HepG2 (cell line): ENCODE measurements around the gene TTC31. TPM values are rescaled to one million over a fixed set of nuclear protein-coding genes. Genes with fewer than 3 reads are reported as not detected.

ENCODE experiments used
- AHR ChIP-seq: IDR thresholded peaks from 2 replicates; pipeline ENCODE4 v1.6.1; 2018; ENCODE audit warnings: missing genetic modification reagents, missing compliant biosample characterization
- AKAP8 ChIP-seq: sonication (generic); formaldehyde crosslinking; IDR thresholded peaks from 2 replicates; pipeline ENCODE4 v1.5.1; 2020; ENCODE audit warnings: mild to moderate bottlenecking, missing genetic modification reagents
- DNMT3B ChIP-seq: conservative IDR thresholded peaks from 2 replicates; pipeline ENCODE4 v1.6.1; 2016; ENCODE audit warnings: missing biosample characterization, control low read depth
- FOXJ3 ChIP-seq: sonication (generic); formaldehyde crosslinking; IDR thresholded peaks from 2 replicates; pipeline ENCODE4 v1.4.0; 2020; ENCODE audit warnings: missing genetic modification reagents, mild to moderate bottlenecking, borderline replicate concordance
- GATAD2A ChIP-seq: IDR thresholded peaks from 2 replicates; pipeline ENCODE4 v1.6.1; 2016
- HIVEP1 ChIP-seq: sonication (generic); formaldehyde crosslinking; IDR thresholded peaks from 2 replicates; pipeline ENCODE4 v1.4.0; 2020; ENCODE audit warnings: mild to moderate bottlenecking, missing genetic modification reagents
- MXD1 ChIP-seq: sonication (generic); formaldehyde crosslinking; IDR thresholded peaks from 2 replicates; pipeline ENCODE4 v1.4.0; 2020; ENCODE audit warnings: mild to moderate bottlenecking, missing genetic modification reagents
- NFATC3 ChIP-seq: sonication (generic); formaldehyde crosslinking; IDR thresholded peaks from 2 replicates; pipeline ENCODE4 v1.5.1; 2020; ENCODE audit warnings: mild to moderate bottlenecking, missing genetic modification reagents
- NR2F2 ChIP-seq: IDR thresholded peaks from 2 replicates; pipeline ENCODE4 v1.6.1; 2012; ENCODE audit warnings: low read depth, inconsistent platforms, borderline replicate concordance
- PTBP1 ChIP-seq: fragments of 200-400 bp; formaldehyde crosslinking; IDR thresholded peaks from 2 replicates; pipeline ENCODE4 v1.6.1; 2018; ENCODE audit warnings: low read length, low read depth; ENCODE audit not compliant: poor library complexity, severe bottlenecking
- SATB2 ChIP-seq: sonication (generic); formaldehyde crosslinking; IDR thresholded peaks from 2 replicates; pipeline ENCODE4 v1.5.0; 2020; ENCODE audit warnings: missing genetic modification reagents
- ZFP1 ChIP-seq: IDR thresholded peaks from 2 replicates; pipeline ENCODE4 v1.6.1; 2016
- ZNF17 ChIP-seq: sonication (generic); formaldehyde crosslinking; IDR thresholded peaks from 2 replicates; pipeline ENCODE4 v1.5.0; 2020; ENCODE audit warnings: mild to moderate bottlenecking, missing genetic modification reagents
- ZNF205 ChIP-seq: IDR thresholded peaks from 2 replicates; pipeline ENCODE4 v1.6.1; 2018; ENCODE audit warnings: missing biosample characterization, missing genetic modification reagents
- ZNF556 ChIP-seq: sonication (generic); formaldehyde crosslinking; IDR thresholded peaks from 2 replicates; pipeline ENCODE4 v1.4.0; 2020; ENCODE audit warnings: mild to moderate bottlenecking, missing genetic modification reagents, borderline replicate concordance
- ZNF564 ChIP-seq: sonication (generic); formaldehyde crosslinking; IDR thresholded peaks from 2 replicates; pipeline ENCODE4 v1.8.1; 2023; ENCODE audit warnings: mild to moderate bottlenecking, missing genetic modification reagents
- ZNF646 ChIP-seq: sonication (generic); formaldehyde crosslinking; IDR thresholded peaks from 2 replicates; pipeline ENCODE4 v1.9.0; 2021; ENCODE audit warnings: mild to moderate bottlenecking, missing genetic modification reagents
- ZNF678 ChIP-seq: sonication (generic); formaldehyde crosslinking; IDR thresholded peaks from 2 replicates; pipeline ENCODE4 v1.4.0; 2020; ENCODE audit warnings: mild to moderate bottlenecking, missing genetic modification reagents
- ZNF776 ChIP-seq: sonication (generic); formaldehyde crosslinking; IDR thresholded peaks from 2 replicates; pipeline ENCODE4 v1.4.0; 2020; ENCODE audit warnings: mild to moderate bottlenecking, missing genetic modification reagents
- ZSCAN25 ChIP-seq: sonication (generic); formaldehyde crosslinking; IDR thresholded peaks from 2 replicates; pipeline ENCODE4 v1.8.0; 2022; ENCODE audit warnings: mild to moderate bottlenecking, missing genetic modification reagents
- polyA plus RNA-seq, 8 experiments: library from polyadenylated mRNA; depleted of rRNA in 3 of 8; stranded (reverse) in 7 of 8; unstranded in 1 of 8; fragments of >200 nt; fragmentation: Illumina TruSeq in 4 of 8; extraction: Trizol in 4 of 8; gene quantifications; 2 replicates each; pipeline versions ENCODE4 v1.2.1 to v1.2.3, GENCODE V29; 2011 to 2016; ENCODE audit warnings: low read depth in 4 of 8, missing spikeins in 1 of 8, mixed read lengths in 1 of 8; ENCODE audit not compliant: insufficient read depth in 1 of 8
- total RNA-seq, 5 experiments: library from RNA; depleted of rRNA; stranded (reverse); fragments of >200 nt; fragmentation: Illumina TruSeq; extraction: Trizol; gene quantifications; 2 replicates each; pipeline ENCODE4 v1.2.3, GENCODE V29; 2016; ENCODE audit warnings: low read depth in 1 of 5
- TF ChIP-seq, protein P1 (sequence below): sonication (generic); formaldehyde crosslinking; IDR thresholded peaks from 2 replicates; pipeline ENCODE4 v1.4.0; 2020; ENCODE audit warnings: missing genetic modification reagents; ENCODE audit errors: not compliant biosample characterization
- TF ChIP-seq, protein P2 (sequence below): sonication (generic); formaldehyde crosslinking; IDR thresholded peaks from 2 replicates; pipeline ENCODE4 v1.8.0; 2022; ENCODE audit warnings: missing genetic modification reagents, mild to moderate bottlenecking, inconsistent platforms, borderline replicate concordance

The TTC31 gene
- total and polyA plus RNA-seq, 2 of the 13 experiments (the other 11 are each of a cell fraction or from before 2014, with no cell fraction given) = 28.3 to 39.5 TPM

GRCh38 chr2:74481961-74482800 is 700 bp upstream of the TTC31 start (continued):
- peak; percentile 90 for TF ChIP-seq MXD1 (CRISPR knock-in tag)
- no peak for TF ChIP-seq ZNF646 (CRISPR knock-in tag)
- TF ChIP-seq ZNF205 (CRISPR knock-in tag) = no peak
- no peak; the same call in 1 of the 2 replicates for TF ChIP-seq ZNF678 (CRISPR knock-in tag)
- no peak for TF ChIP-seq ZNF17 (CRISPR knock-in tag)
- TF ChIP-seq ZNF564 (CRISPR knock-in tag) = peak; percentile 83; the same call in 1 of the 2 replicates
- TF ChIP-seq AHR (CRISPR knock-in tag) = no peak
- TF ChIP-seq AKAP8 (CRISPR knock-in tag) = peak; percentile 18; the same call in 1 of the 2 replicates
- peak; percentile 82 for TF ChIP-seq HIVEP1 (CRISPR knock-in tag)
- no peak for TF ChIP-seq GATAD2A (CRISPR knock-in tag)
- no peak for TF ChIP-seq DNMT3B (CRISPR knock-in tag)
- TF ChIP-seq FOXJ3 (CRISPR knock-in tag) = no peak; the same call in 1 of the 2 replicates
- 0 out of 2 replicates have a peak, but pooled peaks have one; percentile 23 for TF ChIP-seq ZNF556 (CRISPR knock-in tag)
- TF ChIP-seq SATB2 (CRISPR knock-in tag) = peak; percentile 56; the same call in 1 of the 2 replicates
- no peak for TF ChIP-seq ZFP1 (CRISPR knock-in tag)
- peak; percentile 73; the same call in 1 of the 2 replicates for TF ChIP-seq ZNF776
- TF ChIP-seq PTBP1 = no peak
- peak; percentile 53; the same call in 1 of the 2 replicates for TF ChIP-seq ZSCAN25
- peak; percentile 10 for TF ChIP-seq NFATC3 (CRISPR knock-in tag)
- no peak for TF ChIP-seq NR2F2
- TF ChIP-seq, protein P1, sequence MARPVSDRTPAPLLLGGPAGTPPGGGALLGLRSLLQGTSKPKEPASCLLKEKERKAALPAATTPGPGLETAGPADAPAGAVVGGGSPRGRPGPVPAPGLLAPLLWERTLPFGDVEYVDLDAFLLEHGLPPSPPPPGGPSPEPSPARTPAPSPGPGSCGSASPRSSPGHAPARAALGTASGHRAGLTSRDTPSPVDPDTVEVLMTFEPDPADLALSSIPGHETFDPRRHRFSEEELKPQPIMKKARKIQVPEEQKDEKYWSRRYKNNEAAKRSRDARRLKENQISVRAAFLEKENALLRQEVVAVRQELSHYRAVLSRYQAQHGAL (CRISPR knock-in tag) = peak; percentile 74
- TF ChIP-seq, protein P2, sequence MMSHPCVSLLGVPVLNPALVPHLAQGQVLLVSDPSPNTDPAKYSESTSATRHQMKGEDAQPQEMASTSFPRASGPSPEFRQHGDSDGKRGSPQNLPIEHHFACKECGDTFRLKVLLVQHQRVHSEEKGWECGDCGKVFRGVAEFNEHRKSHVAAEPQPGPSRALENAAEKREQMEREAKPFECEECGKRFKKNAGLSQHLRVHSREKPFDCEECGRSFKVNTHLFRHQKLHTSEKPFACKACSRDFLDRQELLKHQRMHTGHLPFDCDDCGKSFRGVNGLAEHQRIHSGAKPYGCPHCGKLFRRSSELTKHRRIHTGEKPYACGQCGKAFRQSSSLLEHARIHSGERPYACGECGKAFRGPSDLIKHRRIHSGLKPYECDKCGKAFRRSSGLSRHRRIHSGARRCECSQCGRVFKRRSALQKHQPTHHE = peak; percentile 77; the same call in 1 of the 2 replicates
